BE2C (cell line): ENCODE results near the gene METTL27.

Source experiments
- DNase-seq: peaks from one replicate; pipeline ENCODE4 v3.0.0-alpha.2; 2020
- H3K27me3 ChIP-seq: fragments of 250-450 bp; sonication (Bioruptor Pico); 2 replicates; pipeline ENCODE4 v1.5.1; 2020; ENCODE audit warnings: mild to moderate bottlenecking
- H3K36me3 ChIP-seq: fragments of 250-450 bp; sonication (Bioruptor Pico); 2 replicates; pipeline ENCODE4 v1.5.1; 2020; ENCODE audit warnings: mild to moderate bottlenecking
- H3K4me1 ChIP-seq: fragments of 250-450 bp; sonication (Bioruptor Pico); 2 replicates; pipeline ENCODE4 v1.5.1; 2020
- H3K4me3 ChIP-seq: 2 replicates; pipeline ENCODE4 v1.5.1; 2011; ENCODE audit warnings: low read depth, low read length
- H3K9me3 ChIP-seq: fragments of 250-450 bp; sonication (Bioruptor Pico); 2 replicates; pipeline ENCODE4 v1.5.1; 2020
- CTCF ChIP-seq: IDR thresholded peaks from 2 replicates; pipeline ENCODE4 v1.5.1; 2012; ENCODE audit warnings: mild to moderate bottlenecking, low read depth, low read length

METTL27 gene

GRCh38 chr7:73833251-73833919 is 8.9 kb downstream of the METTL27 start:
- H3K4me1 ChIP-seq: peaks cover 24% of the 10 kb centered on the region
- no peaks in the 10 kb centered on the region for H3K9me3 ChIP-seq
- TF ChIP-seq CTCF: no peak
- no peaks in the 10 kb centered on the region for H3K36me3 ChIP-seq
- DNase-seq: no peak
- H3K4me3 ChIP-seq: no peak overlapping the region
- H3K27me3 ChIP-seq: no peaks in the 10 kb centered on the region

GRCh38 chr7:73832806-73833205 is 9.5 kb downstream of the METTL27 start:
- H3K4me3 ChIP-seq: no peak overlapping the region

GRCh38 chr7:73831834-73832651 is 10.3 kb downstream of the METTL27 start:
- Histone ChIP-seq H3K36me3 (no peaks in the 10 kb centered on the region), H3K4me1 (peaks cover 30% of the 10 kb centered on the region), H3K9me3 (no peaks in the 10 kb centered on the region), H3K27me3 (no peaks in the 10 kb centered on the region), H3K4me3 (no peak overlapping the region)
- TF ChIP-seq CTCF: no peak
- DNase-seq: no peak

More at GRCh38 chr7:73832806-73833205, 9.5 kb downstream of the METTL27 start:
- Histone ChIP-seq H3K36me3 (no peaks in the 10 kb centered on the region), H3K27me3 (no peaks in the 10 kb centered on the region), H3K4me1 (peaks cover 24% of the 10 kb centered on the region), H3K9me3 (no peaks in the 10 kb centered on the region)
- DNase-seq: no peak
- TF ChIP-seq CTCF: no peak

- no peaks in the 10 kb centered on the region for H3K9me3 ChIP-seq
- peaks cover 30% of the 10 kb centered on the region for H3K4me1 ChIP-seq
- H3K4me3 ChIP-seq: no peak overlapping the region
- no peaks in the 10 kb centered on the region for H3K36me3 ChIP-seq
- no peak for DNase-seq
- TF ChIP-seq CTCF: no peak
- H3K27me3 ChIP-seq: no peaks in the 10 kb centered on the region
Observed at GRCh38 chr7:73831584-73831833, 10.8 kb downstream of the METTL27 start.

- peak; percentile 65 for DNase-seq
- Histone ChIP-seq H3K36me3 (no peaks in the 10 kb centered on the region), H3K4me3 (no peak within 1 kb of the TSS), H3K9me3 (no peaks in the 10 kb centered on the region), H3K4me1 (peaks cover 30% of the 10 kb centered on the region), H3K27me3 (no peaks in the 10 kb centered on the region)
- TF ChIP-seq CTCF: no peak
Observed at GRCh38 chr7:73830681-73831583, 11.4 kb downstream of the METTL27 start, which contains the start of gene CLDN4. Gene CLDN4, plus strand, starts transcription at chr7:73830996. Its CDS starts 206 bp downstream, at chr7:73831202.
